HCT116 (cell line): ENCODE results near the gene SP140L. TPM values are rescaled to one million over a fixed set of nuclear protein-coding genes. Genes with fewer than 3 reads are reported as not detected.

Experiments
- ATAC-seq: fragments of 200-7000 bp; cut with Tn5 transposase; 2 replicates; pipeline ENCODE4 v1.9.1; 2020; ENCODE audit warnings: mild to moderate bottlenecking, moderate library complexity
- BruUV-seq: library from RNA; stranded (reverse); fragments of 400-500 nt; replicated peaks from 2 replicates; lab custom pipeline; 2021; lab: Mats Ljungman, UMichigan
- CTCF ChIA-PET: fragments of 300-600 bp; sonication (Branson Sonifier 250); formaldehyde crosslinking; loops from one replicate; lab custom pipeline; 2021; ENCODE audit warnings: antibody characterized with exemption; lab: Charles Lee
- POLR2A ChIA-PET: fragments of 300-600, 350-600 bp; sonication (Branson Sonifier 250); formaldehyde crosslinking; loops from one replicate; lab custom pipeline; 2021; ENCODE audit warnings: antibody characterized with exemption; lab: Charles Lee
- RAD21 ChIA-PET, 2 experiments: fragments of 300-600 bp; sonication (Branson Sonifier 250); formaldehyde crosslinking; loops; one replicate each; lab custom pipeline; 2023; ENCODE audit warnings: low total read pairs in 2 of 2; ENCODE audit not compliant: uncharacterized antibody in 2 of 2, unreplicated experiment in 2 of 2, low non-redundant PET in 1 of 2; lab: Charles Lee
- DNase-seq: peaks from one replicate; pipeline ENCODE4 v3.0.0-alpha.2; 2010; ENCODE audit warnings: low read depth, low spot score
- H2AFZ ChIP-seq: fragments of 200-600 bp; shearing (Covaris generic), sonication (generic); 2 replicates; pipeline ENCODE4 v1.6.1; 2017; ENCODE audit warnings: low read depth, mixed run types, mixed read lengths, antibody characterized with exemption, low read length; ENCODE audit not compliant: poor library complexity, severe bottlenecking
- H3K27ac ChIP-seq: 2 replicates; pipeline ENCODE4 v1.5.1; 2012; ENCODE audit warnings: low read depth, low read length
- H3K27me3 ChIP-seq: fragments of 200-600 bp; sonication (generic); 2 replicates; pipeline ENCODE4 v1.6.1; 2016; ENCODE audit warnings: mixed run types, low read length, mixed read lengths; ENCODE audit not compliant: insufficient read depth
- H3K36me3 ChIP-seq, 2 experiments: fragments of 200-500 bp in 1 of 2; fragments of 200-600 bp in 1 of 2; sonication (Bioruptor generic) in 1 of 2; sonication (generic) in 1 of 2; 2 replicates each; pipeline versions ENCODE4 v1.5.1 to v1.6.1; 2014 to 2016; ENCODE audit warnings: low read length in 2 of 2, inconsistent platforms in 1 of 2, mixed read lengths in 1 of 2, mixed run types in 1 of 2; ENCODE audit not compliant: insufficient read depth in 2 of 2, control insufficient read depth in 1 of 2
- H3K4me1 ChIP-seq, 2 experiments: fragments of 200-600 bp in 1 of 2; sonication (generic) in 1 of 2; 2 replicates each; pipeline versions ENCODE4 v1.5.1 to v1.6.1; 2012 to 2017; ENCODE audit warnings: low read length in 2 of 2, inconsistent platforms in 1 of 2, mild to moderate bottlenecking in 1 of 2, mixed read lengths in 1 of 2, mixed run types in 1 of 2, moderate library complexity in 1 of 2; ENCODE audit not compliant: insufficient read depth in 2 of 2, control insufficient read depth in 1 of 2
- H3K4me2 ChIP-seq: fragments of 200-600 bp; sonication (generic); 2 replicates; pipeline ENCODE4 v1.6.1; 2017; ENCODE audit warnings: mixed run types, low read length, mixed read lengths
- H3K4me3 ChIP-seq, 2 experiments: fragments of 200-600 bp in 1 of 2; sonication (generic) in 1 of 2; replicated peaks in 1 of 2; 2 replicates each; pipeline ENCODE4 v1.5.1; 2011 to 2016; ENCODE audit warnings: low read length in 2 of 2, control low read depth in 1 of 2, low read depth in 1 of 2, mild to moderate bottlenecking in 1 of 2, mixed read lengths in 1 of 2, mixed run types in 1 of 2
- H3K79me2 ChIP-seq: fragments of 200-600 bp; sonication (generic); 2 replicates; pipeline ENCODE4 v1.6.1; 2017; ENCODE audit warnings: mild to moderate bottlenecking, mixed run types, low read length, moderate library complexity, mixed read lengths; ENCODE audit not compliant: insufficient read depth
- H3K9ac ChIP-seq: fragments of 200-600 bp; sonication (generic); 2 replicates; pipeline ENCODE4 v1.6.1; 2016; ENCODE audit warnings: low read length, mixed read lengths
- H3K9me2 ChIP-seq: fragments of 200-600 bp; sonication (generic), shearing (Covaris generic); 2 replicates; pipeline ENCODE4 v1.6.1; 2017; ENCODE audit warnings: mixed run types, mild to moderate bottlenecking, moderate library complexity; ENCODE audit not compliant: insufficient read depth
- H3K9me3 ChIP-seq, 2 experiments: fragments of 200-500 bp in 1 of 2; fragments of 200-600 bp in 1 of 2; sonication (Bioruptor generic) in 1 of 2; sonication (generic) in 1 of 2; 2 replicates each; pipeline ENCODE4 v1.6.1; 2014 to 2017; ENCODE audit warnings: low read length in 2 of 2, mixed read lengths in 2 of 2, inconsistent platforms in 1 of 2, low read depth in 1 of 2, mild to moderate bottlenecking in 1 of 2, mixed run types in 1 of 2, moderate library complexity in 1 of 2; ENCODE audit not compliant: control insufficient read depth in 1 of 2, insufficient read depth in 1 of 2
- H4K20me1 ChIP-seq: fragments of 200-600 bp; sonication (generic), shearing (Covaris generic); 2 replicates; pipeline ENCODE4 v1.6.1; 2017; ENCODE audit warnings: mixed run types, mild to moderate bottlenecking, moderate library complexity; ENCODE audit not compliant: insufficient read depth
- CBX3 ChIP-seq: IDR thresholded peaks from 2 replicates; pipeline ENCODE4 v1.6.1; 2012; ENCODE audit warnings: low read depth
- CEBPB ChIP-seq: IDR thresholded peaks from 2 replicates; pipeline ENCODE4 v1.6.1; 2012; ENCODE audit warnings: low read depth
- CTCF ChIP-seq, 3 experiments: fragments of 200-600 bp in 1 of 3; sonication (generic) in 1 of 3; IDR thresholded peaks in 2 of 3; conservative IDR thresholded peaks in 1 of 3; 2 replicates each; pipeline ENCODE4 v1.5.1; 2012 to 2017; ENCODE audit warnings: low read depth in 2 of 3, low read length in 2 of 3, antibody characterized with exemption in 1 of 3, borderline replicate concordance in 1 of 3, control low read depth in 1 of 3, mild to moderate bottlenecking in 1 of 3, mixed read lengths in 1 of 3, mixed run types in 1 of 3, moderate library complexity in 1 of 3; ENCODE audit not compliant: insufficient read depth in 1 of 3
- ELF1 ChIP-seq: IDR thresholded peaks from 2 replicates; pipeline ENCODE4 v1.6.1; 2012; ENCODE audit warnings: low read depth, borderline replicate concordance
- EZH2 ChIP-seq: fragments of 200-600 bp; sonication (generic); IDR thresholded peaks from 2 replicates; pipeline ENCODE4 v1.6.1; 2017; ENCODE audit warnings: antibody characterized with exemption, mixed run types
- FOSL1 ChIP-seq: IDR thresholded peaks from 2 replicates; pipeline ENCODE4 v1.6.1; 2012; ENCODE audit warnings: low read depth
- JUND ChIP-seq: IDR thresholded peaks from 2 replicates; pipeline ENCODE4 v1.6.1; 2012
- MAX ChIP-seq: IDR thresholded peaks from 2 replicates; pipeline ENCODE4 v1.6.1; 2012
- POLR2A ChIP-seq: IDR thresholded peaks from 2 replicates; pipeline ENCODE4 v1.7.0; 2011; ENCODE audit warnings: borderline replicate concordance; ENCODE audit not compliant: insufficient read depth, insufficient read length; ENCODE audit errors: extremely low read depth
- POLR2AphosphoS5 ChIP-seq: IDR thresholded peaks from 2 replicates; pipeline ENCODE4 v1.6.1; 2011; ENCODE audit warnings: mild to moderate bottlenecking, low read depth, low read length, moderate library complexity
- RAD21 ChIP-seq: IDR thresholded peaks from 2 replicates; pipeline ENCODE4 v1.6.1; 2012; ENCODE audit warnings: low read depth, mild to moderate bottlenecking
- SIN3A ChIP-seq: IDR thresholded peaks from 2 replicates; pipeline ENCODE4 v1.6.1; 2012; ENCODE audit warnings: low read depth
- SP1 ChIP-seq: IDR thresholded peaks from 2 replicates; pipeline ENCODE4 v1.6.1; 2012; ENCODE audit warnings: low read depth
- TCF7L2 ChIP-seq: IDR thresholded peaks from 2 replicates; pipeline ENCODE4 v1.7.0; 2011; ENCODE audit warnings: borderline replicate concordance, inconsistent platforms; ENCODE audit not compliant: insufficient read depth, insufficient read length; ENCODE audit errors: extremely low read depth
- YY1 ChIP-seq: IDR thresholded peaks from 2 replicates; pipeline ENCODE4 v1.6.1; 2011; ENCODE audit warnings: low read length, low read depth, moderate library complexity, mild to moderate bottlenecking; ENCODE audit not compliant: insufficient replicate concordance; ENCODE audit errors: extremely low read depth
- ZBTB33 ChIP-seq: IDR thresholded peaks from 2 replicates; pipeline ENCODE4 v1.6.1; 2011; ENCODE audit warnings: mild to moderate bottlenecking, low read length, moderate library complexity; ENCODE audit not compliant: insufficient replicate concordance; ENCODE audit errors: extremely low read depth
- ZFX ChIP-seq: fragments of 450-650 bp; IDR thresholded peaks from 2 replicates; pipeline ENCODE4 v1.6.1; 2017
- intact Hi-C: fragments of 100-400 bp; cut with micrococcal nuclease; formaldehyde crosslinking; loops from 2 replicates; pipeline ENCODE4 v1.10.0; 2022
- total RNA-seq: library from RNA; stranded (reverse); gene quantifications from one replicate; pipeline ENCODE4 v1.2.1, GENCODE V29; 2021; ENCODE audit not compliant: unreplicated experiment

SP140L gene
- total RNA-seq, 1 experiment from 2014 or later = 28.9 TPM

- Histone ChIP-seq H3K27me3 (no peaks in the 10 kb centered on the region), H4K20me1 (no peaks in the 10 kb centered on the region), H2AFZ (peak within 1 kb of the TSS; percentile 75), H3K9me3 (no peaks in the 10 kb centered on the region), H3K4me3 (peak within 1 kb of the TSS; percentile 47 to 79), H3K9me2 (no peaks in the 10 kb centered on the region), H3K27ac (peak within 1 kb of the TSS; percentile 53), H3K36me3 (no peaks in the 10 kb centered on the region), H3K4me2 (peak within 1 kb of the TSS; percentile 95), H3K79me2 (peaks cover 21% of the 10 kb centered on the region), H3K9ac (peak within 1 kb of the TSS; percentile 66)
- CTCF ChIA-PET = interaction anchor here (1.0 kb wide), 1 partner anchor 93 kb away, joined by 3 read pairs; no protein-coding TSS in a partner anchor
- BruUV-seq = TSS peak; percentile 57
- DNase-seq = peak; percentile 28
- RAD21 ChIA-PET = no interaction called here
- intact Hi-C loops = loop anchor here (10.0 kb wide), 1 partner anchor 379 kb away; no protein-coding TSS in a partner anchor
- POLR2A ChIA-PET = no interaction called here
- ATAC-seq = peak; percentile 71
- no peak for TF ChIP-seq CBX3
- peak; percentile 40; the same call in 1 of the 2 replicates for TF ChIP-seq JUND
- TF ChIP-seq SP1 = no peak; the same call in 1 of the 2 replicates
- TF ChIP-seq RAD21 = no peak
- TF ChIP-seq POLR2A = peak; percentile 54
- TF ChIP-seq ZFX = peak; percentile 83
- TF ChIP-seq SIN3A = no peak
- TF ChIP-seq CEBPB = no peak
- no peak for TF ChIP-seq ZBTB33
- peak; percentile 88 for TF ChIP-seq POLR2AphosphoS5
- no peak for TF ChIP-seq CTCF (IDR thresholded peaks at IDR 0.05 in 2 of 3, conservative IDR thresholded peaks at IDR 0.05 in 1 of 3; ENCODE audit: borderline replicate concordance in 1 of 3, insufficient read depth in 1 of 3, low read depth in 2 of 3, low read length in 2 of 3)
- peak; percentile 42 for TF ChIP-seq MAX
- 0 out of 2 replicates have a peak, but pooled peaks have one; percentile 43 for TF ChIP-seq FOSL1
- TF ChIP-seq TCF7L2 = no peak
- TF ChIP-seq YY1 = peak; percentile 56
- peak; percentile 51; the same call in 1 of the 2 replicates for TF ChIP-seq ELF1
- no peak for TF ChIP-seq EZH2
- TF ChIP-seq, all 23 proteins: peak for 8
- peaks cover 10 to 42% of the 10 kb centered on the region in 2 experiments for H3K4me1 ChIP-seq
Measured at GRCh38 chr2:230416061-230416721, 89.2 kb downstream of the SP140L start, which contains the start of gene SP100. SP100 (plus strand) TSS chr2:230416201; CDS start chr2:230416297, 96 bp downstream.
